RWPE2 (cell line): ENCODE results near the gene SEMA6D.

ENCODE experiments used
- ATAC-seq: fragments of 200-7000 bp; cut with Tn5 transposase; 3 replicates; pipeline ENCODE4 v1.9.1; 2021; ENCODE audit warnings: low read depth
- DNase-seq: peaks from one replicate; pipeline ENCODE4 v3.0.0-alpha.2; 2020; ENCODE audit warnings: low spot score
- H3K27ac ChIP-seq: fragments of 450-650 bp; 2 replicates; pipeline ENCODE4 v1.5.1; 2017; ENCODE audit warnings: mild to moderate bottlenecking; ENCODE audit not compliant: poor library complexity, severe bottlenecking
- H3K27me3 ChIP-seq: fragments of 250-450 bp; sonication (Bioruptor Pico); 2 replicates; pipeline ENCODE4 v1.5.1; 2021; ENCODE audit warnings: mild to moderate bottlenecking, moderate library complexity; ENCODE audit not compliant: insufficient read depth, poor library complexity, severe bottlenecking
- H3K36me3 ChIP-seq: fragments of 250-450 bp; sonication (Bioruptor Pico); 2 replicates; pipeline ENCODE4 v1.5.1; 2020; ENCODE audit warnings: low read depth, mild to moderate bottlenecking, moderate library complexity
- H3K4me1 ChIP-seq: fragments of 250-450 bp; sonication (Bioruptor Pico); 2 replicates; pipeline ENCODE4 v1.5.1; 2021; ENCODE audit warnings: mild to moderate bottlenecking, moderate library complexity; ENCODE audit not compliant: insufficient read depth, poor library complexity, severe bottlenecking
- H3K4me3 ChIP-seq: fragments of 250-450 bp; sonication (Bioruptor Pico); 2 replicates; pipeline ENCODE4 v1.5.1; 2021; ENCODE audit warnings: mild to moderate bottlenecking, moderate library complexity; ENCODE audit not compliant: severe bottlenecking
- H3K9me3 ChIP-seq: fragments of 250-450 bp; sonication (Bioruptor Pico); 2 replicates; pipeline ENCODE4 v1.5.1; 2021; ENCODE audit warnings: mild to moderate bottlenecking, moderate library complexity; ENCODE audit not compliant: severe bottlenecking
- CTCF ChIP-seq: fragments of 450-650 bp; IDR thresholded peaks from one replicate; pipeline ENCODE4 v1.5.1; 2017; ENCODE audit warnings: mild to moderate bottlenecking, moderate library complexity; ENCODE audit not compliant: poor library complexity, severe bottlenecking

Gene SEMA6D

GRCh38 chr15:47727676-47728075 lies 10.4 kb downstream of the SEMA6D start:
- H3K36me3 ChIP-seq, result no peaks in the 10 kb centered on the region
- no peak overlapping the region for H3K4me3 ChIP-seq
- no peak for DNase-seq
- no peak overlapping the region for H3K27ac ChIP-seq
- no peaks in the 10 kb centered on the region for H3K4me1 ChIP-seq
- no peaks in the 10 kb centered on the region for H3K27me3 ChIP-seq
- no peak for TF ChIP-seq CTCF
- no peak for ATAC-seq
- no peaks in the 10 kb centered on the region for H3K9me3 ChIP-seq

- no peaks in the 10 kb centered on the region for H3K9me3 ChIP-seq
- DNase-seq, result no peak
- H3K27ac ChIP-seq, result no peak overlapping the region
- H3K4me3 ChIP-seq, result no peak overlapping the region
- H3K4me1 ChIP-seq, result no peaks in the 10 kb centered on the region
- no peak for TF ChIP-seq CTCF
- ATAC-seq, result no peak
- no peaks in the 10 kb centered on the region for H3K27me3 ChIP-seq
- H3K36me3 ChIP-seq, result no peaks in the 10 kb centered on the region
Measured at GRCh38 chr15:47728426-47728825, 11.1 kb downstream of the SEMA6D start.

GRCh38 chr15:47728886-47729285 lies 11.6 kb downstream of the SEMA6D start:
- H3K9me3 ChIP-seq, result no peaks in the 10 kb centered on the region
- no peaks in the 10 kb centered on the region for H3K36me3 ChIP-seq
- DNase-seq, result no peak
- no peak for ATAC-seq
- no peaks in the 10 kb centered on the region for H3K4me1 ChIP-seq
- no peaks in the 10 kb centered on the region for H3K27me3 ChIP-seq
- no peak for TF ChIP-seq CTCF
- H3K27ac ChIP-seq, result no peak overlapping the region
- no peak overlapping the region for H3K4me3 ChIP-seq

- Histone ChIP-seq H3K4me3 (no peak overlapping the region), H3K36me3 (no peaks in the 10 kb centered on the region), H3K27me3 (no peaks in the 10 kb centered on the region), H3K4me1 (no peaks in the 10 kb centered on the region), H3K9me3 (no peaks in the 10 kb centered on the region), H3K27ac (no peak overlapping the region)
- DNase-seq, result no peak
- TF ChIP-seq CTCF, result no peak
- no peak for ATAC-seq
Measured at GRCh38 chr15:47731230-47731629, 13.9 kb downstream of the SEMA6D start.

DNA sequence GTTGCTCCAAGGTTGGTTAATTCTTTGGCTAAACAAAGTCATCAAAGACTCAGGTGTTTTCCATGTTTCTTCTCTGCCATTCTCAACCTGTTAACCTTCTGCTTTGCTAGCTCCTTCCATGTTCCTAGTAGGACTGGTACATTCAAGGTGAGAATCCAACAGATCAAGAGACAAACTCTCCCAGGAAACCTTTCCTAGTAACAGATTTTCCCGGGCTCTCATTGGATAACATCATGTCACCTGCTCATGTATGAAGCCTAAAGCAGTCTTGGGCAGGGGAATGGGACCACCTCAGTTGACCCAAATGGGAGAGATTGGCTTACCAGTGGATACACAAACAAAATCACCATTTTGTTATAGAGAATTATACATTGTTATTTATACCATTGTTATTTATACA lies 14.9 kb downstream of the SEMA6D start:
- Histone ChIP-seq H3K4me1 (no peaks in the 10 kb centered on the region), H3K27ac (no peak overlapping the region), H3K4me3 (no peak overlapping the region), H3K27me3 (no peaks in the 10 kb centered on the region), H3K9me3 (no peaks in the 10 kb centered on the region), H3K36me3 (no peaks in the 10 kb centered on the region)
- DNase-seq, result no peak
- no peak for ATAC-seq
- no peak for TF ChIP-seq CTCF
